CD4-positive, alpha-beta T cell treated with Interleukin-6 for 4 hours (primary cell): ENCODE measurements around the gene OR8A1.

ENCODE experiments used
- DNase-seq: peaks from one replicate; pipeline ENCODE4 v3.0.0-alpha.2; 2020; ENCODE audit warnings: mixed read lengths

The OR8A1 gene

GRCh38 chr11:124569697-124570096 is at the start of gene OR8A1:
TSS of gene OR8A1 (plus strand) at chr11:124569997. CDS start at chr11:124570120, 123 bp downstream.
- DNase-seq: no peak

DNA sequence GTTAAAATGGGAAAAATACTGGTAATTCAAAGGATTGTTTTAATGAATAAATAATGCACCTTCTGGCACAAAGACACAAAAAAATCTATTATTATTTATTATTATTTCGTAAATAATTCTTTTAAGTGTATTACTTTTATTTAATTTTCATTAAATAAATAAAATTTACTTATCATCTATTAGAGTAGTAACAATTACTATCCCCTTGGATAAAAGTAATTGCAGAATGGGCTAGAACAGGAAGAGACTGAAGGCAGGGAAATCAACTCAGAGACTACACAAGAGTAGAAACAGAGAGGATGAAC is 49.3 kb upstream of the OR8A1 start:
- DNase-seq: no peak

DNA sequence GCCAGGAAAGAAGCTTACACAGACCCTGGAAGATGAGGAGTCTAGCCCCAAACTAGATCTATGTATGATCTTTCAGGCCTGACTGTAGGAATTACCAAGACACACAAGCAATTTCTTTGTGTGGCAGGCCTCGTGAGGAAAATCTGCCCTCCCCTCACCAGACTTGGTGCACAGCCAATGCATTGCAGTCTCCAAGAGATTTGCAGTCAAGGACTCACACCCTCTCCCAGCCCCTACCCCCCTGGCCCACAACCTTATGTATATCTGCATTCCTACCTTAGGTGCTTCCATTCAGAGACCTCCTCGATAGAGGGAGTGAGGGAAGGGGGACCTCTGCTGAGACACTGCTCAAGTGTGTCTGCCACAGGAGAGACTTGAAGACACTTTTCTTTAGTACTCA is 36.2 kb upstream of the OR8A1 start:
- DNase-seq: no peak

- DNase-seq: no peak
These were observed 35.7 kb upstream of the OR8A1 start for GRCh38 chr11:124534051-124534450.

GRCh38 chr11:124535552-124536232 is 34.1 kb upstream of the OR8A1 start:
- no peak for DNase-seq

- DNase-seq: no peak
These were observed 33.3 kb upstream of the OR8A1 start for GRCh38 chr11:124536520-124536919.

- no peak for DNase-seq
These were observed 31.8 kb upstream of the OR8A1 start for GRCh38 chr11:124538019-124538418.

GRCh38 chr11:124541204-124541603 is 28.6 kb upstream of the OR8A1 start:
- no peak for DNase-seq

DNA sequence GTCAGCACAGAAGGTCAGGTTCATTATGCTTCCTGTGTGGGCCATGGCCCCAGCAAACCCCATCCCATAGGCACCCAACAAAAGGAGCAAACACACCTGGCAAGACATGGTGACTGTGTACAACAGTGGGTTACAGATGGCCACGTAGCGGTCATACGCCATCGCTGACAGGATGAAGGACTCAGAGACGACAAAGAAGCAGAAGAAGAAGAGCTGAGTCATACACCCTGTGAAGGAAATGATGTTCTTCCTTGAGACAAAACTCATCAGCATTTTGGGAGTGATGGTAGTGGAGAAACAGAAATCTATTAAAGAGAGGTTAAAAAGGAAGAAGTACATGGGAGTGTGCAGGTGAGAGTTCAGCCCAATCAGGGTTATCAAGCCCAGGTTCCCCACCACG is 26.7 kb upstream of the OR8A1 start:
- DNase-seq: no peak

DNA sequence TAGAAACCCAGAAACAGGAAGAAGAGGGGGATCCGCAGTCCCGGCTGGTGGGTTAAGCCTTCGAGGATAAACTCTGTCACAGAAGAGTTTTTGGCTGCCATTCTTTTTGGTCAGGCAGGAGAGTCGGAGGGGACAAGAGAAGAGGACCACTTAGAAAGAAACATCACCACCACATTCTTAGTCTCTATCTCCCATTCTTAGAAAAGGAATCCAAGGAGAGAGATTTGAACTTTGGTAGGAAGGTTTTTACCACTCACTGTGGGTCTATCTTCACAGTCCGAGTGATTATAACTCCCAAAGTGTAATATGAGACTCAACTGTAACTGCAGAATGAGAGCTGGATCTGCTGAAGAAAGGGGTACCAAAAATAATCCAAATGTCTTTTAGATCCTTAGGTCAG is 26.2 kb upstream of the OR8A1 start, which contains the start of gene OR8B12:
TSS of gene OR8B12 (minus strand) at position 101 of the 400 bp plus-strand sequence. CDS start at position 101, 0 bp downstream.
- DNase-seq: no peak

GRCh38 chr11:124551189-124551588 is 18.6 kb upstream of the OR8A1 start:
- DNase-seq: no peak

DNA sequence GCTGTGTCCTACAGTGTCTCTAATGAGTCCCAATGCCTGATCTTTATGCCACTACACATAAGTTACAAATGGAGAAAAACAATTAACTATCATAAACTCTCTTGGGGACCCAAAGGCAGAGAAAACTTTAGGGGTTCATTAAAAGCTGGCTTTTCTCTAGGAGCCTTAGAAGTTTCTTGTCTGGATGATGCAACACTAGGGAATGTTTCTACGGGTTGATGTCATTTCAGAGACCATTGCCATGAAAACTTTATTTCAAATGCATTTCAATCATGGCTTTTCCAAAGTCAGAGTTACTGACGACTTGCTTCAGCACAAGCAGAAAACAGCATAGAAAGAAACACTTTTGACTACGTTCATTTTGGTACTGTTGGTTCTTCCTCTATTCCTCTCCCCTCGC is 17.8 kb upstream of the OR8A1 start:
- no peak for DNase-seq

- DNase-seq: no peak
These were observed 13.0 kb upstream of the OR8A1 start for GRCh38 chr11:124556828-124557227.

DNA sequence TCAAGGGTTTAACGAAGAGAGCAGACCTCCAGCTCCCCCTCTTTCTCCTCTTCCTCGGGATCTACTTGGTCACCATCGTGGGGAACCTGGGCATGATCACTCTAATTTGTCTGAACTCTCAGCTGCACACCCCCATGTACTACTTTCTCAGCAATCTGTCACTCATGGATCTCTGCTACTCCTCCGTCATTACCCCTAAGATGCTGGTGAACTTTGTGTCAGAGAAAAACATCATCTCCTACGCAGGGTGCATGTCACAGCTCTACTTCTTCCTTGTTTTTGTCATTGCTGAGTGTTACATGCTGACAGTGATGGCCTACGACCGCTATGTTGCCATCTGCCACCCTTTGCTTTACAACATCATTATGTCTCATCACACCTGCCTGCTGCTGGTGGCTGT is 363 bp downstream of the OR8A1 start:
- no peak for DNase-seq

GRCh38 chr11:124577716-124578427 is 8.1 kb downstream of the OR8A1 start:
- DNase-seq: no peak

DNA sequence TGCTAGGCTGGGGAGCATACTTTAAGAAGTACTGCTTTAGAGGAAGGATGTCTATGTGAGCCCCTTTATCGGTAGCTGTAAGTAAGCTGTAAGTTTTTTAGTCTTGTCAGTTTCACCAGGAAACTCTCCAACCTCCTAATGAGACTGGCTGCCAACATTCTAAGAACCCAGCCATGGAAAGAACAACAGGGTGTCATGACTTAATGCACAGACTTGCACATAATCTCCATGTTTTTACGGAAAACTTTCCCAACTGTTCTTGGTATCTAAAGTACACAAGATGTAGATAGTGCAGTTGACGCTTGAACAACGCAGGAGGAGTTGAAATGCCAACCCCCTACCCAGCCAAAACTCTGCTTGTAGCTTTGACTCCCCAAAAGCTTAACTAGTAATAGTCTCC is 9.0 kb downstream of the OR8A1 start:
- DNase-seq: no peak

DNA sequence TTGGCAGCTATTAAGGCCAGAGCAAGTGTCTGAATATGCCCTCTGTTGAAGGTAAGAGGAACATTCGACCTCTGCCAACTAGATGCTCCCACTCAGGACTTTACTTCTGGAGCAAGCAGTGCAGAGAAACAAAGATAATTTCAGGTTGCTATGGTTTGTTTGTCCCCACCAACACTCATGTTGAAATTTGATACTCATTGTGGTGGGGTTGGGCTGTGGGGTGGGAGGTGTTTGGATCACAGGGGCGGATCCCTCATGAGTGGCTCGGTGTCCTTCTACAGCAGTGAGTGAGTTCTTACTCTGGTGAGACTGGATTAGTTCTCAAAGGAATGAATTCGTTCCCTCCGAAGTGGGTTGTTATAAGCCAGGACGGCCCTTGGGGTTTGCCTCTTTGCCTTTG is 12.0 kb downstream of the OR8A1 start:
- no peak for DNase-seq

DNA sequence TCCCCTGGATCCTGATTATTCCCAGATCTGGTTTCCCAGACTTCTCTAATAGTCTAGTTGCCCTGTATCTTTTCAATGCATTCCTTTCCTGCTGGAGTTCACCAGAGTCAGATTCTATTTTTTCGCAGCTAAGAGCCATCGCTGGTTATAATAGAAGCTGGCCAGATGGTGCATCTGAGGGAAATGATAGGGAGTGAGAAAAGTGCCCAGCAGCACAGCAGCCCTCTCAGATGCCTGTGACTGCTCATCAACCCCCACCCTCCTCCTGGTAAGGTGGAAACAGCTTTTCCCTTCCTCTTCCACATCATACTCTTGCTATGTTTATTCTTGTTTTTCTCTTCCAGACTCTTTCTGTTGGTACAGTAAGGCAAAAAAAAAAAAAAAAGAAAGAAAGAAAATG is 12.8 kb downstream of the OR8A1 start:
- no peak for DNase-seq

DNA sequence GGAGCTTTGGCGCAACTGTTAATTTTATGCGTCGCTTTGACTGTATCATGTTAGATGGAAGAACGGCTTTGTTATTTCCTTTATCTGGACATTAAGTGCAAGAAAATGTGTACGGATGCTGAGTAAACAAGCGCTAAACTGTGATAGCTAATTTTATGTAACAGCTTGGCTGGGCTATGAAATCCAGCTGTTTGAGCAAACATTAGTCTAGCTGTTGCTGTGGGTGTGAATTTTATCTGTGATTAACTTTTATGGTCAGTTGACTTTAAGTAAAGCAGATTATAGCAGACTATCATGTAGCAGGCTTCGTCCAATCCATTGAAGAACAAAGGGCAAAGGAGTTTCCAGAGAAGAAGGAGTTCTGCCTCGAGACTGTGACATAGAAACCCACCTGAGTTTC is 14.0 kb downstream of the OR8A1 start:
- no peak for DNase-seq

- no peak for DNase-seq
These were observed 15.0 kb downstream of the OR8A1 start for GRCh38 chr11:124584681-124585372.

DNA sequence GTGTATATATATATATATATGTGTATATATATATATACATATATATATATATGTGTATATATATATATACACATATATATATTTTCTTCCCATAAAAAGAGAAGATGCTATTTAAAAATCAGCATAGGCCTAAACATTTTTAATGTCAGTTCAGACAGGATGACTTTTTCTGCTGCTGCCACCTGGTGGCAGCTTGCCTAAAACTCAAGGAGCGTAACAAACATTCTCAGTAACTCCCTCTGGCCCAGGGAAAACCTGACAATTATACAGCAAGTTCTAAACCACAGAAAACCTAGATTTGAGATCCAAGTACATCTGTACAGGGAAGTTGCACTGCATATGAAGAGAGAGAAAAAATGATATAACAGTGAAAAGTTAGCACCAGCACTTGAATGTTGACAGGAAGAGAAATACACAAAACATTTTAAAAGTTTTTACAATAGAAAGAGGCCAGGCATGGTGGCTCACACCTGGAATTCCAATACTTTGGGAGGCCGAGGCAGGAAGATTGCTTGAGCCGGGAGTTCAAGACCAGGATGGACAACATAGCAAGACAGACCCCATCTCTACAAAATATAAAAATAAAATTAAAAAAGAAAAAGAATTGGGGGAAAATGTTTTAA is 16.6 kb downstream of the OR8A1 start:
- DNase-seq: peak; percentile 43

GRCh38 chr11:124591430-124591829 is 21.6 kb downstream of the OR8A1 start:
- DNase-seq: no peak

DNA sequence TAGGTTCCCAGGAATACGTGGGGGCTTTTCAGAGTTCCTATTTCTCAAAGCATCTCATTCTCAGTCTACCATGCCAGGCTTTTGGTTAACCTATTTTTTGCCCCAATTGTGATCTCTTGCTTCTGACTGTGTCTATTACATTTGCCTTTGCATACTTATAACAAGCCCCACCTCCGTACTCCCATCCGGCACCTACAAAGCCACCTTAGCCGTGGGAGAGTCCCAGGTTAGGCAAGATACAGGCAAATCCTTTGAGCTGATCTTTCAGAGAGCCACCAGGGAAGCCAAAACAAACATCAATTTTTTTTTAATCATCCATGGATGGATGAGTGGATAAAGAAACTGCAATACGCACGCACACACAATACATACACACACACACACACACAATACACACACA is 22.8 kb downstream of the OR8A1 start:
- DNase-seq: no peak

- no peak for DNase-seq
These were observed 25.5 kb downstream of the OR8A1 start for GRCh38 chr11:124595302-124595701.
